ENCODE measurements around the gene DBX1. TPM values are rescaled to one million over a fixed set of nuclear protein-coding genes. Genes with fewer than 3 reads are reported as not detected.

Gene DBX1
- total RNA-seq, 1 experiment from 2014 or later = 0.15 TPM

GRCh38 chr11:20134991-20135736 is 25.1 kb downstream of the DBX1 start:
- no peak overlapping the region for H2AK5ac ChIP-seq (ENCODE audit: insufficient read length, low read length)
- no peaks in the 10 kb centered on the region for H3K36me3 Mint-ChIP-seq (ENCODE audit: insufficient read depth in 1 of 3, low read depth in 3 of 3)
- no peak overlapping the region for H2BK5ac ChIP-seq (ENCODE audit: insufficient read length, low read length)
- no peak overlapping the region for H4K91ac ChIP-seq (ENCODE audit: insufficient read length, low read depth, low read length)
- peaks cover 9 to 10% of the 10 kb centered on the region in 2 experiments for H3K4me1 Mint-ChIP-seq
- DNase-seq = no peak
- peaks cover 41% of the 10 kb centered on the region for H3K27me3 Mint-ChIP-seq (ENCODE audit: low read depth)
- H3K9me3 Mint-ChIP-seq = no peaks in the 10 kb centered on the region
- WGBS (ENCODE audit: extremely low coverage, insufficient read length, low lambda C conversion rate) = no CpG with 5 or more reads among the region's 5 CpGs
- no peak overlapping the region for H3K4ac ChIP-seq (ENCODE audit: low read depth, low read length)
- no peak overlapping the region for H3K56ac ChIP-seq (ENCODE audit: insufficient read length, low read depth, low read length)
- no peaks in the 10 kb centered on the region for H3K9me3 ChIP-seq (ENCODE audit: control insufficient read depth, low read depth, low read length)
- no peak overlapping the region for H3K4me2 ChIP-seq (ENCODE audit: insufficient read depth, insufficient read length, low read length)
- H2BK15ac ChIP-seq (ENCODE audit: low read depth, low read length) = no peak overlapping the region
- no peak overlapping the region for H3T11ph ChIP-seq (ENCODE audit: low read length)
- no peaks in the 10 kb centered on the region for H4K20me1 ChIP-seq (ENCODE audit: control insufficient read depth, insufficient read depth, insufficient read length)
- no peak overlapping the region for H3K9ac ChIP-seq (ENCODE audit: extremely low read depth, insufficient read length, low read length)
- H3K23ac ChIP-seq (ENCODE audit: insufficient read length, low read depth, low read length) = no peak overlapping the region
- no peak overlapping the region for H2AFZ ChIP-seq (ENCODE audit: low read length)
- H3K4me3 Mint-ChIP-seq = no peak overlapping the region
- no peak overlapping the region for H3K27ac ChIP-seq (ENCODE audit: insufficient read length, low read depth, low read length)
- H3K23me2 ChIP-seq (ENCODE audit: insufficient read length, low read depth, low read length, poor library complexity, severe bottlenecking) = peaks cover 7% of the 10 kb centered on the region
- peaks cover 8% of the 10 kb centered on the region; the same call in 1 of the 2 replicates for H3K27me3 ChIP-seq (ENCODE audit: insufficient read depth, low read length)
- H3K79me1 ChIP-seq (ENCODE audit: insufficient read depth, low read depth, low read length, poor library complexity, severe bottlenecking) = no peaks in the 10 kb centered on the region
- H4K8ac ChIP-seq (replicated peaks; ENCODE audit: insufficient read length, low read depth, low read length) = no peak overlapping the region
- H2BK12ac ChIP-seq (ENCODE audit: insufficient read length, low read depth, low read length) = no peak overlapping the region
- no peak overlapping the region for H2BK120ac ChIP-seq (ENCODE audit: low read depth, low read length, poor library complexity, severe bottlenecking)
- H3K27ac Mint-ChIP-seq = no peak overlapping the region
- no peak for TF ChIP-seq CTCF (conservative IDR thresholded peaks at IDR 0.05)
- H4K5ac ChIP-seq (ENCODE audit: insufficient read length, low read depth, low read length) = no peak overlapping the region
- H3K14ac ChIP-seq (ENCODE audit: insufficient read depth, low read length) = no peak overlapping the region
- H3K79me2 ChIP-seq (ENCODE audit: insufficient read depth, low read length) = no peaks in the 10 kb centered on the region
- H2BK20ac ChIP-seq (ENCODE audit: low read depth, low read length, poor library complexity, severe bottlenecking) = no peak overlapping the region
- H3K4me1 ChIP-seq (ENCODE audit: insufficient read depth, low read length) = no peaks in the 10 kb centered on the region
- no peak overlapping the region for H3K18ac ChIP-seq (ENCODE audit: insufficient read length, low read depth, low read length)
